ENCODE data around the gene ILF3.

DNA sequence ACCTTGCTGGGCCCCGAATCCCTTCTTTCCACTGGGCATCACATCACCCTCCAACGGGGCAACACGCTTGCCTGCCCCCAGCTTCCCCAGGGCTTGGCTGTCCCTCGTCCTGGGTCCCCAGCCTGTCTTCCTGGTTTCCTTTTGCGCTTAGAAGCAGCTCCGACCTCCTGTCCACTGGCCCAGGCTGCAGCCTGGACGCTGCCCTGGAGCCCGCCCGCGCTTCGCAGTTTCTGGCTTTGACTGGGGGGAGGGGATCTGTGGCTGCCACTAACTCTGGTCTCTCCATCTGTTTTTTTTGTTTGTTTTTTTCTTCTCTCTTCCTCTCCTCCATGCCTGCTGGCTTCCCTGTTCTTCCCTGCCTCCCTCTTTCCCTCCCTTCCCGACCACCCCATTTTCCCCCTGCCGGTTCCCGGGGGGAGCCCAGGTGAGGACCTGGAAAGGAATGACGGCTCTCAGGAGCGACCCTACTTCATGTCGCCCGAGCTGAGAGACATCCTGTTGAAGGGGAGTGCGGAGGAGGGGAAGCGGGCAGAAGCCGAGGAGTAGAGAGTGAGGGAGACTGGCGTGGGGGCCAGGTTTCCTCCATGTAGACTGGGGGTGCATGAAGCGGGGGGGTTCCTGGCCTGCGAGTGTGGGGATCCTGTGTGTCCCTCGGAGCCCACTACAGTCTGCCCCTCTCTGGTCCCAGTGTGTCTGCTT, 11.5 kb upstream of the ILF3 start:
- TF ChIP-seq, protein P1, sequence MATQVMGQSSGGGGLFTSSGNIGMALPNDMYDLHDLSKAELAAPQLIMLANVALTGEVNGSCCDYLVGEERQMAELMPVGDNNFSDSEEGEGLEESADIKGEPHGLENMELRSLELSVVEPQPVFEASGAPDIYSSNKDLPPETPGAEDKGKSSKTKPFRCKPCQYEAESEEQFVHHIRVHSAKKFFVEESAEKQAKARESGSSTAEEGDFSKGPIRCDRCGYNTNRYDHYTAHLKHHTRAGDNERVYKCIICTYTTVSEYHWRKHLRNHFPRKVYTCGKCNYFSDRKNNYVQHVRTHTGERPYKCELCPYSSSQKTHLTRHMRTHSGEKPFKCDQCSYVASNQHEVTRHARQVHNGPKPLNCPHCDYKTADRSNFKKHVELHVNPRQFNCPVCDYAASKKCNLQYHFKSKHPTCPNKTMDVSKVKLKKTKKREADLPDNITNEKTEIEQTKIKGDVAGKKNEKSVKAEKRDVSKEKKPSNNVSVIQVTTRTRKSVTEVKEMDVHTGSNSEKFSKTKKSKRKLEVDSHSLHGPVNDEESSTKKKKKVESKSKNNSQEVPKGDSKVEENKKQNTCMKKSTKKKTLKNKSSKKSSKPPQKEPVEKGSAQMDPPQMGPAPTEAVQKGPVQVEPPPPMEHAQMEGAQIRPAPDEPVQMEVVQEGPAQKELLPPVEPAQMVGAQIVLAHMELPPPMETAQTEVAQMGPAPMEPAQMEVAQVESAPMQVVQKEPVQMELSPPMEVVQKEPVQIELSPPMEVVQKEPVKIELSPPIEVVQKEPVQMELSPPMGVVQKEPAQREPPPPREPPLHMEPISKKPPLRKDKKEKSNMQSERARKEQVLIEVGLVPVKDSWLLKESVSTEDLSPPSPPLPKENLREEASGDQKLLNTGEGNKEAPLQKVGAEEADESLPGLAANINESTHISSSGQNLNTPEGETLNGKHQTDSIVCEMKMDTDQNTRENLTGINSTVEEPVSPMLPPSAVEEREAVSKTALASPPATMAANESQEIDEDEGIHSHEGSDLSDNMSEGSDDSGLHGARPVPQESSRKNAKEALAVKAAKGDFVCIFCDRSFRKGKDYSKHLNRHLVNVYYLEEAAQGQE (IDR thresholded peaks at IDR 0.05; ENCODE audit: low read depth), result no peak
- TF ChIP-seq CEBPB (IDR thresholded peaks at IDR 0.05) (no peak), ZBTB7A (IDR thresholded peaks at IDR 0.05; ENCODE audit: low read depth) (no peak), TAF1 (IDR thresholded peaks at IDR 0.05; ENCODE audit: low read depth) (no peak), RAD21 (IDR thresholded peaks at IDR 0.05; ENCODE audit: low read depth) (no peak), EP300 (IDR thresholded peaks at IDR 0.05; ENCODE audit: borderline replicate concordance) (no peak)
- TF ChIP-seq, protein P2, sequence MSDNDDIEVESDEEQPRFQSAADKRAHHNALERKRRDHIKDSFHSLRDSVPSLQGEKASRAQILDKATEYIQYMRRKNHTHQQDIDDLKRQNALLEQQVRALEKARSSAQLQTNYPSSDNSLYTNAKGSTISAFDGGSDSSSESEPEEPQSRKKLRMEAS (IDR thresholded peaks at IDR 0.05), result no peak

All from Ishikawa (cell line).